Epithelial cell of proximal tubule (primary cell): Measurements from ENCODE around the gene KLF13. TPM values are rescaled to one million over a fixed set of nuclear protein-coding genes. Genes with fewer than 3 reads are reported as not detected.

Experiments used
- DNase-seq: peaks from one replicate; pipeline ENCODE4 v3.0.0-alpha.2; 2011; ENCODE audit warnings: low read depth
- H3K4me3 ChIP-seq: 2 replicates; pipeline ENCODE4 v1.5.1; 2011; ENCODE audit warnings: low read depth, mild to moderate bottlenecking, low read length
- CTCF ChIP-seq: conservative IDR thresholded peaks from 2 replicates; pipeline ENCODE4 v1.5.1; 2012; ENCODE audit warnings: low read depth, mild to moderate bottlenecking, low read length
- total RNA-seq: library from RNA; depleted of rRNA; stranded (reverse); fragments of >200 nt; gene quantifications from 2 replicates; pipeline ENCODE4 v1.2.3, GENCODE V29; 2015

Gene KLF13
- total RNA-seq, 1 donor from 2014 or later = 66.2 TPM

- no peak overlapping the region for H3K4me3 ChIP-seq
- no peak for TF ChIP-seq CTCF
- DNase-seq = no peak
Measured at GRCh38 chr15:31340047-31340446, 13.4 kb downstream of the KLF13 start.

- no peak for TF ChIP-seq CTCF
- no peak overlapping the region for H3K4me3 ChIP-seq
- no peak for DNase-seq
Measured at GRCh38 chr15:31340592-31340991, 14.0 kb downstream of the KLF13 start.

GRCh38 chr15:31341071-31341470 is 14.4 kb downstream of the KLF13 start:
- TF ChIP-seq CTCF = no peak
- no peak overlapping the region for H3K4me3 ChIP-seq
- DNase-seq = no peak

GRCh38 chr15:31341496-31342195 is 15.0 kb downstream of the KLF13 start:
- TF ChIP-seq CTCF = no peak
- H3K4me3 ChIP-seq = no peak overlapping the region
- DNase-seq = no peak

GRCh38 chr15:31342381-31342780 is 15.7 kb downstream of the KLF13 start:
- H3K4me3 ChIP-seq = no peak overlapping the region
- no peak for DNase-seq
- TF ChIP-seq CTCF = no peak

- no peak overlapping the region for H3K4me3 ChIP-seq
- DNase-seq = no peak
- no peak for TF ChIP-seq CTCF
Measured at GRCh38 chr15:31342781-31343626, 16.4 kb downstream of the KLF13 start.
